DMS153 treated with DMSO at 0.1 percent for 48 hours (cell line): ENCODE results near the gene PGM3.
"Not testable (repeated sequence)": the region's sequence is repeated elsewhere in the genome, so short reads cannot be mapped to it uniquely, and the experiment has no call there.

Experiments
- DNase-seq: peaks from one replicate; lab custom pipeline; 2025; ENCODE audit not compliant: unreplicated experiment; lab: John Stamatoyannopoulos, UW

PGM3 gene

GRCh38 chr6:83192871-83193746 lies at the start of gene PGM3, which contains the start of gene RWDD2A:
TSS of gene PGM3 (minus strand) at chr6:83193265. CDS start at chr6:83191012, 2,253 bp downstream.
TSS of gene RWDD2A (plus strand) at chr6:83193357. CDS start at chr6:83194452, 1,095 bp downstream.
- DNase-seq, result peak; percentile 85

DNA sequence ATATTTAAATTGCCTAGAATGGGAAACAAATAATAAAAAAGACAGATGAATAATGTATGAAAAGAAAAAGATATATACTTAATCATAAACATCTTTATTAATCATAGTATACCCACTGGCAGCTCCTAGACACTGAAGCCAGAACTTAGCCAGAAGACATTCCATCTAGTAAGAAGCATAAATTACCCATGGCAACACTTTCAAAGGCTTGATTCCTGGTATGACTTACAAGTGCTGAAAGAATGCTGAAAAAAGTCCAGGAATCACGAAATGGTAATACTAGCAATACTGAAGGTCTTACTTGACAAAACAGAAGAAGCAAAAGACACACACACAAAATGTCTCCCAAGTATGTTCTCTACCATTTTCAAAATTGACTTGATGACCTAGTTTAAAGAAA lies 38.1 kb upstream of the PGM3 start:
- DNase-seq, result no peak

DNA sequence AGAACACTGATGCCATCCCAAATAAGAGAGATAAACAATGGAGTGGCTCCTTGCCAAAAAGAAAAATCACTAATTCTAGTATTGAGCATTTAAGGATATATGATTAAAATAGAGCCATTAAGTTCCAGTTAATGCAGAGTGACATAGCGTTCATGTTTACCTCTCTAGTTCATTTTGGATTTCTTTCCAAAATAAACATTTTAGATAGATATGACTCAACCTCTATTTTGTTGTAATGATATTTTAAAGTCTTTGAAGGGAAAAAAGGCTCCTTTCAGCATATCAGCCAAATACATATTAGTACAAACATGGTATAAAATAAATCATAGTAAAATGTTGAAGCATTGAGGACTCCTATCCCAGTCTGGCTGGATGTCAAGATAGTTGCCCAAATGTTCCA lies 33.5 kb upstream of the PGM3 start:
- DNase-seq, result no peak

GRCh38 chr6:83221889-83222479 lies 28.9 kb upstream of the PGM3 start:
- DNase-seq, result peak; percentile 22

- DNase-seq, result no peak
Observed at GRCh38 chr6:83221276-83221675, 28.2 kb upstream of the PGM3 start.

DNA sequence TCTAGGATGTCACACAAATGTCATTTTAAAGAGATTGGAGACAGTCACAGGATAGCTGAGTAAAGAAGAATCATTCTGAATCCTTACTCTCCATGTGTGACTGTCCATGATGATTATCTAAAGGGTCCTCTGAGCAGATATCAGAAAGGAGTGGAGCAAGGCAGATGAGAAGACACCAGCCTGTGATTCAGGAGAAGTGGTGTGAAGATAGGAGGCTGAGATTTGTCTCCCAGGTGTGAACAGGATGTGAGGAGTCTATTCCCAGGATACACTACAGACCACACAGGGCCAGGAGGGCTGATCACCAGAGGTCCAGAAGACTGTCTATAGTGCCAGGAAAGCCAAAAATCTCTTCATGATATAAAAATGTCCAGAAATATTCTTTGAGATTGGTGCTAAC lies 27.1 kb upstream of the PGM3 start:
- DNase-seq, result no peak

GRCh38 chr6:83218646-83219045 lies 25.6 kb upstream of the PGM3 start:
- no peak for DNase-seq

GRCh38 chr6:83216806-83217205 lies 23.7 kb upstream of the PGM3 start:
- no peak for DNase-seq

- peak; percentile 90 for DNase-seq
Observed at GRCh38 chr6:83215131-83216047, 22.3 kb upstream of the PGM3 start.

DNA sequence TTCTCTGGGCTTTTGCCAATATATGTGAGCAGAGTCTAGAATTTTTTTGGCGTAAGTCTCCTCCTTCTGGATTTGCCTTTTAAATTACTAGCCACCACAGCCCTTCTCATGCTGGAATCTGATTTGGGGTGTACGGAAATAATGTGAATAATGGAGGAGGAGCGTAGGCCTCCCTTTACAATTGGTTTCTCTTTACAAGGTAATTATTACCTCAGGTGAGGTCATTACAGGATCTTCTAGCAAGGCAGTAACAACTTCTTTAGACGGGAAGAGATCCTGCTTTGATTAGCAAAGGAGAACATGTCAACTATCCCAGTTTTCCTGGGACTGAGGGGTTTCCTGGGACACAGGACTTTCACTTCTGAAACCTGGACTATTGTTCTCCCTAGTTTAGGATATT lies 9.0 kb upstream of the PGM3 start:
- no peak for DNase-seq

- no peak for DNase-seq
Observed at GRCh38 chr6:83199863-83200225, 6.8 kb upstream of the PGM3 start.

- no peak for DNase-seq
Observed at GRCh38 chr6:83199173-83199862, 6.3 kb upstream of the PGM3 start.

DNA sequence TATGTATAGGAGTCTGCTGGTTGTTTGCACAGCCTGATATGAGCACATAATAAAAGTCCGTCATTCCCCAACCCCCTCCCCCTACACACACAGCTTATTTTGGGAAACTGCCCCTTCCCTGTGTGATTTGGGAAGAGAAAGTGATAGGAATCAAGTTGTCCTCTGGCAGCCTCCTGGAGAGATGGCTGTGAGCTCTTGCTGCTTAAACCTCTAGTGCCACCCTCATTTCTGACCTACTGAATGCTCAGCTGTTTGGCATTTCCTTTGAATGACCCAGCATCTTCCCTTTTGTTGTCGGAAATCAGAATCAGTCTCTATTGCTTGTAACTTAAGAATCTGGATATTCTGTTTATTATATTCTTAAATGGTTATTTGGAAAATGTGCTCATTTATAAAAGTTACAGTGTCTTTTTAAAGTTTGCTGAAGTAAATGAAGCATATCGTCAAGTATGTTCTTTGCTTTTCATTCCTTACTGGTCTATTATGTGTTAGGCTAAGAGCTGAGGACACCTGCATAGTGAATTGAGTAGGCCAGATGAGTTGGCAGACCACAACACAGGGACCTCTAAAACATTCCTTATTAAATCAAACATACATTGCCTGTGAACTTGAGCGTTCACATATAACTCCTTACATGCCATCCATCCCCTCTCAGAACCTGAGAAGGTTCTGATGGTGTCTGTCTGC lies 5.6 kb upstream of the PGM3 start:
- no peak for DNase-seq

- peak; percentile 66 for DNase-seq
Observed at GRCh38 chr6:83193747-83194566, 892 bp upstream of the PGM3 start.

- no peak for DNase-seq
Observed at GRCh38 chr6:83192456-83192855, 609 bp downstream of the PGM3 start.

GRCh38 chr6:83191974-83192373 lies 1.1 kb downstream of the PGM3 start:
- DNase-seq, result not testable (repeated sequence)

- no peak for DNase-seq
Observed at GRCh38 chr6:83190626-83191025, 2.4 kb downstream of the PGM3 start.

GRCh38 chr6:83188501-83188900 lies 4.6 kb downstream of the PGM3 start:
- DNase-seq, result no peak

DNA sequence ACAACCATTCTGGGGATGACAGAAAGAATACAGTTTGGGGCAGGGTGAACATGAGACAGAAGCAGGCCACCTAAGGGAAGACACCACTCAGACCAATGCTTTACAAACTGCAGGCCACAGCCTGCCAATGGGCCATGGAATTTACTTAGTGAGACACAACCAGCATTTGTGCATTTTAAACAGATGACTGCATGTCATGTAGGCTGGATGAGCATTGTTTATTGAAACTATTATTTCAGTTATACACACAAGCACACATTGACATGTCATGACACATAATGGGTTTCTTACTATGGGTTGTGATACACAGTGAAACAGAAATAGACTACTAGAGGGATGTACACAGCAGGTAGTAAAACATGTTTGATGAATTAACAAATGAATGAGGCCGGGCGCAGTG lies 8.0 kb downstream of the PGM3 start:
- no peak for DNase-seq
